Prostate gland (tissue), 2 donors: Measurements from ENCODE around the gene ARID2.

ENCODE experiments used
- CTCF ChIP-seq, 4 experiments: fragments of 200-600 bp in 2 of 4; fragments of 450-650 bp in 2 of 4; sonication (generic) in 2 of 4; IDR thresholded peaks; 1 replicate in 3 of 4; 2 replicates in 1 of 4; pipeline ENCODE4 v1.5.1; 2016 to 2019; ENCODE audit warnings: antibody characterized with exemption in 4 of 4, mild to moderate bottlenecking in 2 of 4, moderate library complexity in 2 of 4
- POLR2A ChIP-seq: fragments of 450-650 bp; IDR thresholded peaks from one replicate; pipeline ENCODE4 v1.6.1; 2016; ENCODE audit warnings: antibody characterized with exemption, mild to moderate bottlenecking
- POLR2AphosphoS5 ChIP-seq: sonication (generic); formaldehyde crosslinking; IDR thresholded peaks from one replicate; pipeline ENCODE4 v1.6.1; 2017; ENCODE audit warnings: antibody characterized with exemption

- TF ChIP-seq POLR2A (no peak), CTCF (IDR thresholded peaks at IDR 0.05) (no peak), POLR2AphosphoS5 (no peak)
Measured at GRCh38 chr12:45768194-45768593, 38.7 kb downstream of the ARID2 start.
